ENCODE results near the gene PSMG2.
"Not testable (repeated sequence)": the region's sequence is repeated elsewhere in the genome, so short reads cannot be mapped to it uniquely, and the experiment has no call there.

Gene PSMG2

DNA sequence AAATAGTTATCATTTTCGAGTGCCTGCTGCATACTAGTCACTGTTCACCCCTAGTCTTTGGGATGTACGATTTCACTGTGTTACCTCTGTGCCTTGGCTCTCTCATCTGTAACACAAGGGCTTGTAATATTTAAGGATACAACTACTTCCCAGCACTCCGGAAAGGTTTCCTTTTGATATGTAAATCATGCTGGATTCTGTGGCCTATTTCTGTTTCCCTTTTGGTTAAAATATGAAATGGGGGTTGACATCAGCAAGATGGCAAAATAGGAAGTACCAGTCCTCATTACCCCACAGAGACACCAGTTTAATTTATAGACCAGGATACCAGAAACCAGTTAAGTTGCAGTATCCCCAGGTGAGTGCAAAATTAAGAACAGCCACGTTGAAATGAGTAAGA is 23.5 kb downstream of the PSMG2 start:
- DNase-seq, result no peak

GRCh38 chr18:12726774-12727550 is 24.1 kb downstream of the PSMG2 start:
- peak; percentile 75 for DNase-seq

DNA sequence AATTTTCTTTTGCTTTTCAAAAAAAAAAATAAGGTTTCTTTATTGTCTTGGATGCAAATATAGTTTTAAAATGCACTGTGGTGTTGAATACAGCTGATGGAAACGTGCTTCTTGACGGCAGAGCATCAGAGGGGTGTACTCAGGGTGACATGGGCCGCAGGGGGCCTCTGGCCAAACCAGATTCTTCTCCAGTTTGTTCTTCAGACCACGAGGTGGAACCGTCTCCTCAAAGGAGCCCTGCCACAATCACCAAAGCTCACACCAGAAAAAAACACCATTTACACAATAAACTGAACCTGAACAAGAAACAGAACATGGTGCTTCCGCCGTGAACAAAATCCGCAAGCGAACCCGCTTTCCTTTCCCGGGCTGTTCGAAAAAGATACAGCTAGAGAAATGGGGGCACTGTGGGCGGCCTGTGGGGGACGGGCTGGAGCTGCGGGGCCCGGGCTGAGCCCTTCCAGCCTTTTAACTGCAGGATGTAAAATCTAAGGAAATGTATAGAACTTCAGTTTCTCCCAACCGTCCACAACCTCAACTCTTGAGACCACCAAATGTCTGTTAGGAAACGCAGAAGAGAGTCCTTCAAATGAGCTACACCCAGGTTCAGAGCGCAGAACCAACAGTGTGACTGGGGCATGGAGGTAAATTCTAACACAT is 34.5 kb downstream of the PSMG2 start:
- DNase-seq, result no peak

- DNase-seq, result no peak
Measured at GRCh38 chr18:12741351-12741750, 38.5 kb downstream of the PSMG2 start.

GRCh38 chr18:12742453-12742852 is 39.6 kb downstream of the PSMG2 start:
- DNase-seq, result no peak

- DNase-seq, result peak; percentile 37
Measured at GRCh38 chr18:12744103-12744502, 41.3 kb downstream of the PSMG2 start.

DNA sequence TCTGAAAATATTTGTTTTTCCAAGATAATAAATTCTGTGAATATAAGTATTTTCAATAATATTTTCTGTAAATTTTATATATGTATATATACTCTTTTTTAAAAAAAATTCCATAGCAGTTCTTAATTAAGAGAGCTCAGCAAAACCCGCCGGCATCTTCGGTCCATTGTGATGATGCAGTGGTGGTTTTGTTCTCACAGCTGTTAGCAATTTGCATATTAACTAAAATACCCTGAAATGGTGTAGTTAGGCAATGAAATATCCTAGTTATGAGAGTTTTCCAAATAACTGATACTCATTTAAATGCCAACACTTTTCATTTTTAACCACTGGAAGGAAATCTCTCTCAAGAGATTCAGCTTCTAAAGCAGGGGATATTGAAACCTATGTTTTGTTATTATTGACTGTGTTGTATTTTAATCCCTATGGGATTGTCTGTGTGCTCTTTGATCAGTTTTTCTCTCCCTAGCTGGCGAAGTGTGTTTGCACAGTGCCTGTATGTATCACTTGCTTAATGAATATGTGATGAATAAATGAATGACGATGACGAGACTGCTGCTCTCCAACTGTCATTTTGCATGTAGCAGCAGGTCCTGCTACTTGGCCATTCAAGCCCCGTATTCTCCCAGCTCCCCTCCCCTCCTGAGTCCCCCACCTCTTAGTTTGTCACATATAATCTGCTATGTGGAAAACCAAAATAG is 42.4 kb downstream of the PSMG2 start:
- DNase-seq, result no peak

GRCh38 chr18:12747530-12748315 is 44.9 kb downstream of the PSMG2 start:
- DNase-seq, result no peak

DNA sequence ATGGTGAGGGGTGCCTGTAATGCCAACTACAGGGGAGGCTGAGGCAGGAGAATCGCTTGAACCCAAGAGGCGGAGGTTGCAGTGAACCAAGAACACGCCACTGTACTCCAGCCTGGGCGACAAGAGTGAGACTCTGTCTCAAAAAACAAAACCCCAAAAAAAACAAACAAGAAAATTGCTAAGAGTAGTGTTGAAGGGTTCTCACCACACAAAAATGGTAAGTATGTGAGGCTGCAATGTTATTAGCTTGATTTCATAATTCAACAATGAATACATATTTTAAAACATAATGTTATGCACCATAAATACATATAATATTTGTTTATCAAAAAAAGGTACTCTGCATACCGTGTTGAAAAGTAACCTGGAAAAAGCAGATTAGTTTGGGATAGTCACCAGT is 45.8 kb downstream of the PSMG2 start:
- no peak for DNase-seq

GRCh38 chr18:12749121-12749520 is 46.3 kb downstream of the PSMG2 start:
- DNase-seq, result no peak

GRCh38 chr18:12750076-12750714 is 47.4 kb downstream of the PSMG2 start:
- DNase-seq, result peak; percentile 38

DNA sequence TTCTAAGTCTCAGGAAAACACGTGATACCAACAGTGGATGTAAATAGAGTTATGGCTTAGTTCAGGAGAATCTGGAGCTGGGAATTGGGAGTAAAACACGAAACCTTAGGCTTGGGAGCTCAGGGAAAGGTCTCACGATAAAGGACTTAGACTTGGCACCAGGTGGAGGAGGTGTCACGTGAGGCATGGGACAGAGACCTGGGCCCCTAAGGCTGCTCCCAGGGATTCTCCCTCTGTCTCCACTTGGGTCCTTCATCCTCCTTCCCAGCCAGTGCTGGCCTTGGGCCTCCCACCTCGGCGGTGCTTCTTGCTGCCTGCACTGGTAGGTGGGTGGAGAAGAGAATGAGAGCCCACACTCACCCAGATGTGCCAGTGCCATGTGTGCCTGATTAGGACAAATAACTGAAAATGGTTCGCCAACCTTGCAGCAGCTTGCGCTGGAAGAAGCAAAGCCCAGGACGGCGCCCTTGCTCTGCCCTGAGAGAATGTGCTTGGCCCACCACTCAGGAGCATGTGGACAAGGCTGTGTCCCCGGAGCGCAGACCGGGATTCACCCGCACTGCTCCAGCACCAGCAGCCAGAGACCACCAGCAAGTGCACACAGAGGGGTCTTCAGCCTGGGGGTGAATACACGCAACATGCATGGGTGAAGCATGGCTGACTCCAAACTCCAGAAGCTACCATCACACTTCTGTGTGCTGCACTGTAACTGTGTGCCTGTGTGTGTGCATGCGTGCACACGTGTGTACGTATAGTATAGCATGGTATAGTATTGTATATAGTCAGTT is 48.1 kb downstream of the PSMG2 start:
- no peak for DNase-seq

GRCh38 chr18:12751503-12751884 is 48.7 kb downstream of the PSMG2 start:
- no peak for DNase-seq

GRCh38 chr18:12751891-12752290 is 49.0 kb downstream of the PSMG2 start:
- no peak for DNase-seq

- no peak for DNase-seq
Measured at GRCh38 chr18:12754511-12754910, 51.7 kb downstream of the PSMG2 start.

DNA sequence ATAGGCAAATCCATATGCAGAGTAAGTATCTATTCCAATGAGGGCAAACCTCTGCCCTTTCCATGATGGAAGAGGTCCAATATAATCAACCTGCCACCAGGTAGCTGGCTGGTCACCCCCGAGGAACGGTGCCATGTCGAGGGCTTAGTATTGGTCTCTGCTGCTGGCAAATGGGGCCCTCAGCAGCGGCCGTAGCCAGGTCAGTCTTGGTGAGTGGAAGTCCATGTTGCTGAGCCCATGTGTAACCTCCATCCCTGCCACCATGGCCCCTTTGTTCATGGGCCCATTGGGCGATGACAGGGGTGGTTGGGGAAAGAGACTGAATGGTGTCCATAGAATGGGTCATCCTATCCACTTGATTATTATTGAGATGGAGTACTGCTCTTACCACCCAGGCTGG is 52.8 kb downstream of the PSMG2 start:
- DNase-seq, result not testable (repeated sequence)

- not testable (repeated sequence) for DNase-seq
Measured at GRCh38 chr18:12756619-12757239, 53.9 kb downstream of the PSMG2 start.

DNA sequence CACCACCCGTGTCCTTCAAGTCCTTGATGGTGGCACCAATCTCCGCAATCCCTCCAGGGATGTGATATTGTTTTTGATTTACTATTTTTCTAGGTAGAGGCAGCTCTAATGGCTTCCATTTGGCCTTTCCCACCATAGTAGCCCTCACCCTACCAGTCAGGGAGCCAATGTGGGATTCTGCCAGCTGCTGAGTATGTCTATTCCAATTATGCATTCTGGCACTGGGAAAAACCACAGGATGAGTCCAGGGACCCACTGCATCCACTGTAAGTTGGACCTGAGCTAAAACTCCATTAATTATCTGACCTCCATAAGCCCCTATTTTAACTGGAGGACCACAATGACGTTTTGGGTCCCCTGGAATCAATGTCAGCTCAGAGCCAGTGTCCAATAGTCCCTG is 55.7 kb downstream of the PSMG2 start:
- DNase-seq, result not testable (repeated sequence)

GRCh38 chr18:12765126-12765525 is 62.3 kb downstream of the PSMG2 start:
- no peak for DNase-seq

DNA sequence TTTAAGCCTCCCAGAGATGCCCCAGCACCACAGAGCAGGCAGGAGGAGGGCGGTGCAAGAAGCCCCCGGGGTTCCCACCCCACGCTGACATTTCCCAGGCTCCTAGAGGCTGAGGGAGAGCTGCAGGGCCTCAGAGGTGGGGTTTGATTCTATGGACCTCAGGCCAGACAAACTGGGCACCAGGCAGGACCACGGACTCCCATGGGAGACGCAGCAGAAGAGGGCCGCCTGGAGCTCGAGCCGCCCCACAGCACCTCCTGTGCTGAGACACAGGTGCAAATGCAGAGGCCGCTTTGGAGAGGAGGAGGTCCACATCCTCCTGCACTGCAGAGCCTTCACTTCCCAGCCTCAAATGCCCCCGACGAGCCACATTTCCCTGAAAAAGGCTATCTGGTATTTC is 62.7 kb downstream of the PSMG2 start:
- DNase-seq, result no peak

DNA sequence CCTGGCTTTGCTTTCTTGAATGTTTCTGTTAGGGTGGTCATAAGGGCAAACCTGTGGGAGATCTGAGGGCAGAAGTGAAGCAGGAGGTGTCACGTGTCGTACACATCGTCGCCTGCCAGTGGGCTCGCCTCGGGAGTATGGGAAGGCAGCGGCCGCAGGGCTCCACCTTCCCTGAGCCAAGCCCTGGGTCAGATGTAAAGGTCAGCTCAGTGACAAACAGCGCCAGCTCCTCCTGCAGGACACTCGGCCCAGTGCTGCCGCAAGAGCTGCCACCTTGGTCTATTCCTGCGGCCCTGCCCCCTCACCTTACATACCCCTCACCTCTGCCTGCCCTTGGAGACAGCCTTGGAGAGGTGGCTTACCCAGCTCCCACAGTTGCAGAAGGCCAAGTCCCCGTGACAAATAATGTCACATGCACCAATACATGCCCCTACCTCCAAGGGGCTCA is 64.2 kb downstream of the PSMG2 start:
- DNase-seq, result no peak
